Epithelial cell of esophagus (primary cell): ENCODE data around the gene EBPL.

Source experiments
- DNase-seq: peaks from one replicate; pipeline ENCODE4 v3.0.0; 2010; ENCODE audit warnings: low read depth
- H3K4me3 ChIP-seq: 2 replicates; pipeline ENCODE4 v1.5.1; 2011; ENCODE audit warnings: mild to moderate bottlenecking, low read length, control low read depth
- TF ChIP-seq, protein P1 (sequence below): IDR thresholded peaks from 2 replicates; pipeline ENCODE4 v1.5.1; 2011; ENCODE audit warnings: low read depth, mild to moderate bottlenecking, low read length, control low read depth, inconsistent platforms; ENCODE audit not compliant: insufficient read depth; ENCODE audit errors: missing control alignments

Gene EBPL

DNA sequence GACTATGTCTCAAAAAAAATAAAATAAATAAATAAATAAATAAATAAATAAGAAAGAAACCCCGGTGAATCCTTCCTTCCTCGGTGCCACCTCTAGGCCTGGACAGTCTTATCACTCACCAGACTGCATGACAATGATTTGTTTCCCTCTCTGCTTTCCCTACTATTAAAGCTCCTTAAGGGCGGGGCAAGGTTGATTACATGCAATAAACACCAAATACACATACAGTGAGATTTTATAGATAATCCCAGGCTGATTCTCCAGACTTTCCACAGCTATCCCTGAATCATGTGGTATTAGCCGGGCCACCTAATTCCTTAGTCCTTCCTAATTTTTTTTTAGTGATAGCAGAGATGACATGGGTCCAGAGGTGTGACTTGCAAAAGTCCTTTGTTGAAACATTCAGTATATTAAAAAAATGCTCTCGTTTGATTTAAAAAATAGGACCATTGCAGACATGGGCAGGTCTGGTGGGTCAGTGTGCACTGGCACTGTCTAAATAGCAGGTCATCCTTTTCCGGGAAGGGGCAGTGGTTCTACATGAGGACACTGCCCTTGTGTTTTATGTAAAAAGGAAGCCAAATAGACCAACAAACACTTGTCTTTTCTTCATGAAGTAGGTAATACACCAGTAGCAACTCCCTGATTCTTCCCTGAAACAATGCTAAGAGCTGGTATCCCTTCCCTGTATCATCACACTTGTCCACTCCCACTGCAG, 14.5 kb downstream of the EBPL start:
- TF ChIP-seq, protein P1, sequence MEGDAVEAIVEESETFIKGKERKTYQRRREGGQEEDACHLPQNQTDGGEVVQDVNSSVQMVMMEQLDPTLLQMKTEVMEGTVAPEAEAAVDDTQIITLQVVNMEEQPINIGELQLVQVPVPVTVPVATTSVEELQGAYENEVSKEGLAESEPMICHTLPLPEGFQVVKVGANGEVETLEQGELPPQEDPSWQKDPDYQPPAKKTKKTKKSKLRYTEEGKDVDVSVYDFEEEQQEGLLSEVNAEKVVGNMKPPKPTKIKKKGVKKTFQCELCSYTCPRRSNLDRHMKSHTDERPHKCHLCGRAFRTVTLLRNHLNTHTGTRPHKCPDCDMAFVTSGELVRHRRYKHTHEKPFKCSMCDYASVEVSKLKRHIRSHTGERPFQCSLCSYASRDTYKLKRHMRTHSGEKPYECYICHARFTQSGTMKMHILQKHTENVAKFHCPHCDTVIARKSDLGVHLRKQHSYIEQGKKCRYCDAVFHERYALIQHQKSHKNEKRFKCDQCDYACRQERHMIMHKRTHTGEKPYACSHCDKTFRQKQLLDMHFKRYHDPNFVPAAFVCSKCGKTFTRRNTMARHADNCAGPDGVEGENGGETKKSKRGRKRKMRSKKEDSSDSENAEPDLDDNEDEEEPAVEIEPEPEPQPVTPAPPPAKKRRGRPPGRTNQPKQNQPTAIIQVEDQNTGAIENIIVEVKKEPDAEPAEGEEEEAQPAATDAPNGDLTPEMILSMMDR: no peak
- DNase-seq: no peak
- no peak overlapping the region for H3K4me3 ChIP-seq

DNA sequence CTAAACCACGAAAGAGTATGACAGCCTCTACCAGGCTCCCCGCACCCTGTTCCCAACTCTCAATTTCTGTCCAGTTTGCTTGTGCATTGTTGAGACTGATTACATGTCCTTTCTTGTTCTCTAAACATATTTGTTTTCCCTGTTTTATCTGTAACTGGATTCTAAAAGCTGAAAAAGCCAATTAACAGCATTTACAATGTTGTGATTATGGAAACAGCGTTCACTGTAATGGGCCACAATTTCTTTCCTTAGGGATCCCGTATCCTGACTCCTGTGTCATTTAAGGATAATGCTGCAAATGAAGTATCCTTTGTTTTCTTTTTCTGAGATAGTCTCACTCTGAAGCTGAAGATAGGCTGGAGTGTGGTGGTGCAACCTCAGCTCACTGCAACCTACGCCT, 20.5 kb downstream of the EBPL start:
- TF ChIP-seq, protein P1: no peak
- no peak for DNase-seq
- no peak overlapping the region for H3K4me3 ChIP-seq

DNA sequence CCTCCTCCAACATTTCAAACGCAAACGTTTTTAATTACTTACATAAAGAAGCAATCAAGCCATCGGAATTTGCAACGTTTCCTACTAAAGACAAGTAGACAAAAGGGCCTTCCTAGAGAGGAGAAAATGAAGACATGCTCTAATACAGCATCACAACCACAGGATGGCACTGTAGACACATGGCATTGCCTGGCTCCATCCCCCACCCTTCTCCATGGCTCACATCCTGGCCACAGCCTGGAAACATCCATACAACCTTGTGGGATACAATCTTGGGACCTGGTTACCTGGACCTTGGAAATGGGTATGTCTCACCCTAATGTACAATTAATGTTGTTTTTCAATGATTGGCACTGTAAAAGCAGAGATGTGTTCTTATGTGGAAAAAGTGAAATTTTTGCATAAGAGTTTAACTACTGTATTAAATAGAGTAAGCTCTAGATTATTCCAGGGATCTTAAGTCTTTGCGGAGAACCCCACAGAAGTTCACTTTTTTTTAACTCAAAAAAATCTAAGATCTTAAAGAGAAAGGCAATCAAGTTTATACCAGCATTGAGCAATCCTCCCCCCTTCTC, 21.5 kb downstream of the EBPL start:
- TF ChIP-seq, protein P1: peak; percentile 77
- no peak overlapping the region for H3K4me3 ChIP-seq
- DNase-seq: peak; percentile 74

DNA sequence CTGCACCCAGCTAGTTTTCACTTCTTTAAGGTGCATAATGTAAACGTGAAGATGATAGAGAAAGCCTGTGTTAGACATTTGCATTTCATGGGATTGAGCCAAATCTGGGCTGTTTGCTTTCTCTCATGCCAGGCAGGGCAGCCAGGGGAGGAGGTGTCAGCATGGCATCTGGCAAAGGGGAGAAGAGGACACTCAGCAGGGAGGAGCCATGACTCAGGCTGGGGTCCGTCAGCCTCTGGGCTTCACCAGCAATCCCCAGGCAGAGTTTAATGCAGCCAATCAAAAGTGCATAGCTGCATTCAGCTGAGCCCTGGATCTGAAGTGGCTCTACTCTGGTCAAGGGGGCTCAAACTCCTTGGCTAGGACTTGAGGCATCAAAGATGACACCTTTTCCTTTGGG, 23.5 kb downstream of the EBPL start:
- no peak overlapping the region for H3K4me3 ChIP-seq
- DNase-seq: no peak
- TF ChIP-seq, protein P1: no peak

DNA sequence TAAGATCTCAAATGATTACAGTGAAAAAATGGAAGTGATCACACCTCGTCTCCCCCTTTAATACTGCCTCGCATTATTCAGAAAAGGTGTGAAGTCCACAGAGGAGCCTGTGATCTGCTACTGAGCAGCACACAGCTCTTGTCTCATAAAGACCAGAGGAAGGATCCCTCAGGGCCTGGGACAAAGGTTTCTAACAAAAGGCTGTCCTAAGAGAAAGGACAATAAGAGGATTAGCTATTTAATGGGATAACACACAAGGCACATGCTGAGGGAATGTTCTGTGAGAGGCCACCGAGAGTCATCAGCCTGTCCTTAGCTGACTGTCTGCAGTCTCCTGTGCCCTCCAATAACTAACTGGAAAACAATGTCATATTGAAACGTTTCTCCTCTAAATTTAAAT, 26.7 kb downstream of the EBPL start:
- no peak for DNase-seq
- no peak overlapping the region for H3K4me3 ChIP-seq
- TF ChIP-seq, protein P1: no peak

DNA sequence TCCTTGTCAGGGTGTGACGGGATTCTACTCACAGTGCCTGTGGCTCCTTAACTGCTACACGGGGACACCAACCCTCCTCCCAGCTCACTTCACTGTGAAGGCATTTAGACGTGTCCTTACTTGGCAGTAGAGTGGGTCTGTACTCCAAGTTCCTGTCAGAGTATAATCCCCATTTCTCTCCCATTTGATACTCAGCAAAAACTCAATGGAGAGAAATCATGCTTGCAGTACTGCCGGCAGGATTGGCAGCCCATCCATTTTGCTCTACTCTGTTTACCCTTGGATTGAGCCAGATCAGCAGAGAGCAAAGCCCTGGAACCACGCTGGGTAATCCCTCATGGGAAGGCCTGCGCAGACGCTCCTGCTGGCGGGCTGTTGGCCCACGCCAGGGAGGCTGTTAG, 34.0 kb downstream of the EBPL start:
- DNase-seq: no peak
- no peak overlapping the region for H3K4me3 ChIP-seq
- TF ChIP-seq, protein P1: no peak

DNA sequence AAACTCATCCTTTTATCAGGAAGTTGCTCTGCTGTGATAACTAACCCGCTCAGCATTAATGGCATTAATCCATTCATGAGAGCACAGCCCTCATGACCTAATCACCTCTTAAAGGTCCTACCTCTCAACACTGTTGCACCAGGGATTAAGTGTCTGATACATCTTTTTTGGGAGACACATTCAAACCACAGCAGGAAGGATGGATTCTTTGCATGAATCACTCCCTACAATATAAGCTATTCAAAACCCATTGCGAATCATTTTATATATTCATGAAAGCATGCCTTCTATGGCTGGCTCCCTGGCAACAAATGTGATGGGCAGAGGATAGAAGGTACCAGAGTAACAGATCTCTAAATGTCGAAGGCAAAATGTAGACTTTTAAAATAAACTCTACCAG, 35.4 kb downstream of the EBPL start:
- DNase-seq: no peak
- H3K4me3 ChIP-seq: no peak overlapping the region
- TF ChIP-seq, protein P1: no peak
